ENCODE results near the gene CD2BP2. TPM values are rescaled to one million over a fixed set of nuclear protein-coding genes. Genes with fewer than 3 reads are reported as not detected.

Gene CD2BP2
- total RNA-seq, 1 experiment from 2014 or later: 30.0 TPM

DNA sequence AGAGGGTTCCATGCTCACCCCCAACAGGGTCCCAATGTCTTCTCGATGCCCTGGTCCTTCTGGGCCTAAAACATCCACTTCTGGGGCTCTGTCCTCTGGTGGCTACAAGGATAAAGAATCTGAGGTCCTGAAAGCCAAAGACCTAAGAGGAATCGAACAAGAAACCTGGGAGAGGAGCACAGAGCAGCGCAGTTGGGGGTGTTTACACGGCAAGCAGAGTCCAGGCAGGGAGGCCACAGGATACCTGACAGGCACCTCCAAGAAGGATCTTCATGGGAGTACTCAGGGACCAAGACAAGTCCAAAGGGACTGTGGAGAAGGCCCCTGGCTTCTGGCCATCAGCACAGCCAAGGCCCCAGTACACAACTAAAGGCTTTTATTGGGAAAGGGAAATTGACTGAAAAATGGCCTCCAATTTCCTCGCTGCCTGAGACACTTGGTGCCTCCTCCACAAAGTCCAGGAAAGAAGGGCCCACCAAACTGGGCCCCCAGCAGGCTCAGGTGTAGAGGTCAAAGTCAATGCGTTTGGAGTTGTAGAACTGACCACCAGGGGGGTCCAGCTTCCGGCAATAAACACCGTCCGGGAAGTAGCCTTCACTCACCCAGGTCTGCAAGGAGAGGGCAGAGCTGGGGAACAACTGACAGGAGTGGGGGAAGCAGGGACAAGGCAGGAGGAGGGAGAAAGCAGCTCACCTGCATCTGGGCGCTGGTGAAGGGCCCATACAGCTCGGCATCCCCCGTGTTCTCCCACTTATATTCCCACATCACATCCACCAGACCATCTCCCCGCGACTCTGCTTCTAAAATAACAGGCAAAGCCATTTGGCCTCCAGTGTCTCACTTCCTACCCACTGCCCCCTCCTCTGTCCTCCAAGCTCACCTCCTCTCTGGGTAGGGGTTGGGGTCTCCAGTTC lies 2.4 kb downstream of the CD2BP2 start:
- ATAC-seq (no peak), DNase-seq (no peak)
- H3K9me2 ChIP-seq (replicated peaks; ENCODE audit: low read length): no peaks in the 10 kb centered on the region
- peaks cover 10% of the 10 kb centered on the region; the same call in 1 of the 2 replicates for H3K36me3 ChIP-seq (ENCODE audit: low read depth, low read length)
- POLR2A ChIA-PET (ENCODE audit: unreplicated experiment): interaction anchor here (0.6 kb wide), 1 partner anchor 57 kb away, joined by 19 read pairs; no protein-coding TSS in a partner anchor
- intact Hi-C loops (cut with micrococcal nuclease): no loop called here
- H3K4me3 ChIP-seq (ENCODE audit: low read length): no peak overlapping the region
- H3K79me2 ChIP-seq (ENCODE audit: low read length): peaks cover 20% of the 10 kb centered on the region
- H3K9me3 ChIP-seq (ENCODE audit: low read length): no peaks in the 10 kb centered on the region
- H4K20me1 ChIP-seq (ENCODE audit: low read length): peaks cover 13% of the 10 kb centered on the region
- CTCF ChIA-PET: no interaction called here
- no peak overlapping the region for H2AFZ ChIP-seq (ENCODE audit: low read length)
- no TSS peak for BruUV-seq (replicated peaks)
- H3K9ac ChIP-seq (ENCODE audit: low read length): peak overlapping the region; percentile 27; the same call in 1 of the 2 replicates
- peak overlapping the region; percentile 83 for H3K27ac ChIP-seq (ENCODE audit: low read length)
- peaks cover 33% of the 10 kb centered on the region for H3K4me1 ChIP-seq (ENCODE audit: insufficient read depth, low read length)
- TF ChIP-seq EZH2 (IDR thresholded peaks at IDR 0.05; ENCODE audit: low read length, unreplicated experiment) (no peak), EZH2phosphoT487 (IDR thresholded peaks at IDR 0.05; ENCODE audit: borderline replicate concordance, low read length) (no peak)
- TF ChIP-seq, protein P1, sequence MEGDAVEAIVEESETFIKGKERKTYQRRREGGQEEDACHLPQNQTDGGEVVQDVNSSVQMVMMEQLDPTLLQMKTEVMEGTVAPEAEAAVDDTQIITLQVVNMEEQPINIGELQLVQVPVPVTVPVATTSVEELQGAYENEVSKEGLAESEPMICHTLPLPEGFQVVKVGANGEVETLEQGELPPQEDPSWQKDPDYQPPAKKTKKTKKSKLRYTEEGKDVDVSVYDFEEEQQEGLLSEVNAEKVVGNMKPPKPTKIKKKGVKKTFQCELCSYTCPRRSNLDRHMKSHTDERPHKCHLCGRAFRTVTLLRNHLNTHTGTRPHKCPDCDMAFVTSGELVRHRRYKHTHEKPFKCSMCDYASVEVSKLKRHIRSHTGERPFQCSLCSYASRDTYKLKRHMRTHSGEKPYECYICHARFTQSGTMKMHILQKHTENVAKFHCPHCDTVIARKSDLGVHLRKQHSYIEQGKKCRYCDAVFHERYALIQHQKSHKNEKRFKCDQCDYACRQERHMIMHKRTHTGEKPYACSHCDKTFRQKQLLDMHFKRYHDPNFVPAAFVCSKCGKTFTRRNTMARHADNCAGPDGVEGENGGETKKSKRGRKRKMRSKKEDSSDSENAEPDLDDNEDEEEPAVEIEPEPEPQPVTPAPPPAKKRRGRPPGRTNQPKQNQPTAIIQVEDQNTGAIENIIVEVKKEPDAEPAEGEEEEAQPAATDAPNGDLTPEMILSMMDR (conservative IDR thresholded peaks at IDR 0.05; ENCODE audit: low read depth, low read length): 0 out of 2 replicates have a peak, but pooled peaks have one; percentile 18
- no peaks in the 10 kb centered on the region for H3K27me3 ChIP-seq (ENCODE audit: low read length)
- peak overlapping the region; percentile 64 for H3K4me2 ChIP-seq (ENCODE audit: low read length)
- no peaks in the 10 kb centered on the region for H3F3A ChIP-seq (ENCODE audit: low read length, unreplicated experiment)

DNA sequence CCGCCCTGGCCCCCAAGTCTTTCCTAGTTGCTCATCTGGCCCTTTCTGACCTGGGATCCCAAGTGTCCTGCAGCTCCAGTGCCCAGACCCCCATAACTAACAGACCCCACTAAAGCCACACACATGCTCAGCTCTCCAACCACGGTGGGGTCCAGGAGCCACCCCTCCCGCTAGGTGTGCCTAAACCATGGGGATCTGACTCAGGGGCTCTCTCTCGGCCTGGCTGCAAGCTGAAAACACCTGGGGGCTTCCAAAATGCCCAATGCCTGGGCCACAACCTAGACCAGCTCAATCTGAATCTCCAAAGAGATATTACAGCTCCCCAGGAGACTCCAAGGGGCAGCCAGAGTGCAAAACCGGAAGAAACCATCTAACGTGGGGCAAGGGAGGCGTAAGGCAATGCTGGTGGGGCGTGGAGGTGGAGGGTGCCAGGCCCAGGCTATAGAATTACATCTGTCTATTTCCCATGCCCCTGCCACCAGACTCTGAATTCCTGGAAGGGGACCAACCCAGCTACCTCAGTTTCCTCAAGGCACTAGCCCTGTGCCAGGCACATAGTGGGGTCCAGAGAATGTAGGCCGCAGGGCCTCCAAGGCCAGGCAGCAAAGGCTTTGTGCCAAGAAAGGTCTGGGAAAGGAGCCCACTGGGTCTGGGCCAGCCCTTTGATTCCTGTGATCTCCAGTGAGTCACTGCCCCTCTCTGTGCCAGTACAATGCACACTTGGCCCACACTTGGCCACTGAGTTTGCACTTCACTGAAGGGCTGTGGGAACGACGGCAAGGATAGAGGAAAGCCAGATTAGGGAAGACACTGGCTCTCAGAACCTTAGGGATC lies 3.3 kb downstream of the CD2BP2 start:
- peaks cover 20% of the 10 kb centered on the region for H3K79me2 ChIP-seq (ENCODE audit: low read length)
- peak overlapping the region; percentile 64 for H3K4me2 ChIP-seq (ENCODE audit: low read length)
- H3K27ac ChIP-seq (ENCODE audit: low read length): peak overlapping the region; percentile 83
- peak overlapping the region; percentile 27; the same call in 1 of the 2 replicates for H3K9ac ChIP-seq (ENCODE audit: low read length)
- H3K27me3 ChIP-seq (ENCODE audit: low read length): no peaks in the 10 kb centered on the region
- H3K9me3 ChIP-seq (ENCODE audit: low read length): no peaks in the 10 kb centered on the region
- BruUV-seq (replicated peaks): no TSS peak
- intact Hi-C loops (cut with micrococcal nuclease): no loop called here
- H3K4me3 ChIP-seq (ENCODE audit: low read length): no peak overlapping the region
- no peaks in the 10 kb centered on the region for H3F3A ChIP-seq (ENCODE audit: low read length, unreplicated experiment)
- CTCF ChIA-PET: no interaction called here
- DNase-seq (peak; percentile 88), ATAC-seq (peak; percentile 65)
- TF ChIP-seq EZH2 (IDR thresholded peaks at IDR 0.05; ENCODE audit: low read length, unreplicated experiment): no peak
- TF ChIP-seq, protein P1 (conservative IDR thresholded peaks at IDR 0.05; ENCODE audit: low read depth, low read length): no peak
- no peak for TF ChIP-seq EZH2phosphoT487 (IDR thresholded peaks at IDR 0.05; ENCODE audit: borderline replicate concordance, low read length)
- H4K20me1 ChIP-seq (ENCODE audit: low read length): peaks cover 13% of the 10 kb centered on the region
- H3K36me3 ChIP-seq (ENCODE audit: low read depth, low read length): peaks cover 10% of the 10 kb centered on the region; the same call in 1 of the 2 replicates
- no peak overlapping the region for H2AFZ ChIP-seq (ENCODE audit: low read length)
- H3K4me1 ChIP-seq (ENCODE audit: insufficient read depth, low read length): peaks cover 33% of the 10 kb centered on the region
- no peaks in the 10 kb centered on the region for H3K9me2 ChIP-seq (replicated peaks; ENCODE audit: low read length)
- POLR2A ChIA-PET (ENCODE audit: unreplicated experiment): no interaction called here

Measured in PC-3 (cell line).